Stimulated activated CD4-positive, alpha-beta T cell treated with anti-CD3 and anti-CD28 coated beads, Interleukin-1b, Interleukin-23, amount 100 ng/mL, for 24 hours (primary cell): ENCODE data around the gene PLPP1.

Experiments used
- DNase-seq, 4 experiments: peaks; one replicate each; pipeline ENCODE4 v3.0.0-alpha.2; 2020; ENCODE audit warnings: low read depth in 4 of 4, low spot score in 1 of 4

The PLPP1 gene

GRCh38 chr5:55450050-55450765 lies 84.6 kb downstream of the PLPP1 start:
- DNase-seq, result no peak

- no peak for DNase-seq
Observed at GRCh38 chr5:55446640-55447351, 88.0 kb downstream of the PLPP1 start.

- no peak for DNase-seq
Observed at GRCh38 chr5:55445791-55446190, 89.0 kb downstream of the PLPP1 start.

DNA sequence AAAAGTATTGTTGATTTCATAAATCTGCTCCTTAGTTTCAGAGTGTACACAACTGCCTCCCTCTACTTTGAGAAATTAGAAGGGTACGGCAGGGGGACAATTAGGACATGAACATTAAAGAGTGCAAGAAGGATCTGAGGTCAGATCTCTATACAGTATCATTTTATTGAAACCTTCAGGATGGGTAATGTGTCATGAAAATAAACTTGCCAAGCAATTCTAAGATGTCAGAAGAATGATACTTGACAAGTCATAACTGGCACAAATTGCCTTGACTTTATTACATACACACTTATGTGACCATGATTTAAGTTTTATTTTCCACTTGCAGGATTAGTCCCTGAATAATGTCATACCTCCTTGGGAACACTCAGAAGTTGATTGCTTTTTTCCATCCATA lies 92.8 kb downstream of the PLPP1 start:
- DNase-seq, result no peak

DNA sequence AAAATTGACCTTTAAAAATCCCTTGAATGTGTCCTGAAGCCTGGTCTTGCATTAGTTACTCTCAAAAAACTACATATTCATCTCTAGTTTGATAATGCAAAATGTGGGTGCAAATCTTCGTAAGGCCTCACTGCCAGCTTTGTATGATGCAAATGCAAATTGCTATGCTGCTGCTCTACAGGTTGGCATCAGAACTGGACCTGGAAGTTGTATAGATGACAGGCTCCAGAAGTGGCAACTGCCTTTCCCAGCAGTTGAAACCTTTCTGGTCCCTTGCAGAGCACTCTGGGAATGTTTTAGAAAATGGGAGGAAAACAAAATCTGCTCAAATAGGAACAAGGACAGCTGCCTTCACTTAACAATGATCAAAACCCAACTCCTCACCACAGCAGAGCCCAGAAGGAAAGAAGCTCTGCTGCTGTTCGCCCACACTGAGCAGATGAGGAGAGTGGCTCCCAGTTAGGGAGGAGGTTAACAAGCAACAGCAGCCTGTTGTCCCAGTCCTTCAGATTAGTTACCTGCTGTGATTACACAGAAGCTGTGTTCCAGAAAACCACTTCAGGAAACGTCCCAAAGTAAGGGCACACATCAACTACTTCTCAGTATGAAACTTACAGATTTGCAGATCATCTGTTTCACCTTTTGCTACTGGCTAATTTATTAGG lies 93.5 kb downstream of the PLPP1 start:
- no peak for DNase-seq

GRCh38 chr5:55440188-55440646 lies 94.5 kb downstream of the PLPP1 start:
- peak in 1 of 4 experiments; percentile 13 for DNase-seq

DNA sequence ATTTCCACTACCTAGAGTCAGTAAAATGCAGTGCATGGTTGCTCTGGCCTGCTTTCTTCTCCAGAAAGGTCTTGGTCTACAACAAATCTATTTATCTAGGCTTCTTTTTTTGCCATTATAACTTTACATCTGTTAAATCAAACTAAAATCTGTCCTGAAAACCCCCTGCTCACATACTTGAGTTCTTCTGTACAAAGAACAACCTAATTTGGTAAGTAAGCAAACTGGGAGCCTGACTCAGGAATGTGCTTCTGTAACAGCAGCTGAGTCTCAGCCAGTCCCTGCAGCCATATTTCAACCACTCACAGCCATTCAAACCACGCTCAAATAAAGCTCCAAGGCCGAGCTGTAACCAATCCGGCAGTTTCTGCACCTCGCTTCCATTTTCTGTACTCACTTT lies 95.8 kb downstream of the PLPP1 start:
- no peak for DNase-seq

DNA sequence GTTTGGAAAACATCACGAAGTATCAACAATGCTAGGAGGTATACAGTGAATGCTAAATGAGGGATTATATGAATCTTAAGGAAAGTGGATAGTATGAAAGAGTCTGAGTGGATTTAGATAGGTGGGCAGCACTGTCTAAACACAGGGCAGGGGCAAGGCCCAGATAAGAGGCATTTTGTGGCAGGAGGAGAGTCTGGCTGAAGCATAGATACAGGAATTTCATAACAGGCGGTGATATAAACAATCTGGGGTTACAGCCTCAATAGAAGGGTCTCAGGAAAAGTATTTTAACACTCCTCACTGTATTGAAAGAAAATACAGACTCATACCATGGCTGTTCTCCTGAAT lies 96.9 kb downstream of the PLPP1 start:
- DNase-seq, result no peak

GRCh38 chr5:55437452-55437851 lies 97.3 kb downstream of the PLPP1 start:
- no peak for DNase-seq

- DNase-seq, result no peak
Observed at GRCh38 chr5:55432549-55432948, 102.2 kb downstream of the PLPP1 start.

- no peak for DNase-seq
Observed at GRCh38 chr5:55429613-55430253, 105.0 kb downstream of the PLPP1 start.

DNA sequence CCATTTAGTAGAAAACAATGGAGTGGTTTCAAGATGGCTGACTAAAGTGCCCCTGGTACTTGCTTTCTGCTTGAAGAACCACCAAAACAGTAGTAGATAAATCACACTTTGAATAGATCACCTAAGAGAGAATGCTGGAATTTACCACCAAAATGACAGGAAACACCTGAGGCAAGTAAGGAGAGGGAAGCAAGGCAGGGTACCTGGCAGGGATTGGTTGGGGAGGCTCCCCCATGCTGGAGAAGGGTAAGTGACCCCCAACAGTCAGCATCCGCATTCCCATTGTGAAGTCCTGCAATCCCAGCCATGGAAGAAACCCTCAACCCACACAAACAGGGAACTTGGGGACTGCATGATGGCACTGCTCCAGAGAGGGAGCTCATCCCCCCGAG lies 105.5 kb downstream of the PLPP1 start:
- no peak for DNase-seq

DNA sequence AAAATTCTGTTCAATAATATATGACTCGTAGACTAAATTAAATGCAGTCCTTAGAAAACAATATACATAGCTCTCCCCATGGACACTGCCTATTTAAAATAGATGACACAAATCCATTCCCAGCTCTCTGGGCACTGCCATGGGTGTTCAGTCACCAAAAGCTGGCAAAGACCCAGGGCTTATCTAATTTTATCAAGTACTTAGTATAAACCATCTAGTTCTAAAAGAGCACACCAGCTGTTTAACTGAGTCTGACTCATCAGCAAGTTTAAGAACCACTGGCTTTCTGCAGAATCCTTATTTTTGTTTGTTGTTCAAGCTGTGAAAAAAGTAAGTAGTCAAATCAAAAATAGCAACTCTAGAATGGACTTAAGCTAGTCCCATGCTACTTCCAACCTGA lies 107.6 kb downstream of the PLPP1 start:
- no peak for DNase-seq

GRCh38 chr5:55426455-55426854 lies 108.3 kb downstream of the PLPP1 start:
- DNase-seq, result no peak

GRCh38 chr5:55421074-55421529 lies 113.7 kb downstream of the PLPP1 start:
- no peak for DNase-seq

DNA sequence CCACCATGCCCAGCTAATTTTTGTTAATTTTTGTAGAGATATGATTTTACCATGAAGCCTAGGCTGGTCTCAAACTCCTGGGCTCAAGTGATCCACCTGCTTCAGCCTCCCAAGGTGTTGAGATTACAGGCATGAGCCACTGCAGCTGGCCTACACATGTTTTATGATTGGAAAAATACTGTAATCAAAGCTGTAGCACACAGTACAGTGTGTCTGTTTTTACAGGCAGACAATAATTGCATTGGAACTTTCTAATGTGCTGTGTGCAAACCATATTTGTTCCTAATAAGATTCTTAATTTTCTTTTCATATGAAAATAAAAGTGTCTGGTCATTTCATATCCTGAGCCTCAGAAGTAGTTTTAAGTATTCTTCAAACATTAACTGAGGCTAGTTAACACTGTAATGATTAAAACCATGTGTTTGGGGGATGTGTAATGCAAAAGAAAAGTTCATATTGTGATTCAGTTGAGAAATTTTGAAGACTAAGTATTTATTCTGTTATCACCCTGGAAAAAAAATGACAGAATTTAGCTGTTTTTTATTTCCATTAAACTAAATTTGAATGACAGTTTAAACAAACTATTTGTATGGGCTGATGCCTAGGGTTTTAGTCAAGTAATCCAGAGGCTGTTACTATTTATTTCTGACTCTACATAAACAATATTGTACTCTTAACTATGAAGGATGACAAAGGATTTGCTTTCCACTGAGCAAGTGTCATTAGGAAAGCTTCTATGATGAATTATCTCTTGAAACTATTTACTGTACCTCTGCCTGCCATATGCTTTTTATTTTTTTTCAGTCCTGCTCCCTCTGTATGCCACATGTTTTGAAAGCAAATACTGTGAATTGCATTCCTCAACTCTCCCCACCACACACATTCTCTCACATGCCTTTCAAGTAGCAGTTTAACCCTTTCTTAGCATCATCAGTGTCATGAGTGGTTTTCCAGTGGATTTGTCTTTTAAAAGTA lies 115.5 kb downstream of the PLPP1 start:
- no peak for DNase-seq

GRCh38 chr5:55416306-55416705 lies 118.5 kb downstream of the PLPP1 start:
- DNase-seq, result no peak

GRCh38 chr5:55415071-55415470 lies 119.7 kb downstream of the PLPP1 start:
- no peak for DNase-seq

- no peak for DNase-seq
Observed at GRCh38 chr5:55413644-55414043, 121.1 kb downstream of the PLPP1 start.

GRCh38 chr5:55411876-55412275 lies 122.9 kb downstream of the PLPP1 start:
- no peak for DNase-seq

DNA sequence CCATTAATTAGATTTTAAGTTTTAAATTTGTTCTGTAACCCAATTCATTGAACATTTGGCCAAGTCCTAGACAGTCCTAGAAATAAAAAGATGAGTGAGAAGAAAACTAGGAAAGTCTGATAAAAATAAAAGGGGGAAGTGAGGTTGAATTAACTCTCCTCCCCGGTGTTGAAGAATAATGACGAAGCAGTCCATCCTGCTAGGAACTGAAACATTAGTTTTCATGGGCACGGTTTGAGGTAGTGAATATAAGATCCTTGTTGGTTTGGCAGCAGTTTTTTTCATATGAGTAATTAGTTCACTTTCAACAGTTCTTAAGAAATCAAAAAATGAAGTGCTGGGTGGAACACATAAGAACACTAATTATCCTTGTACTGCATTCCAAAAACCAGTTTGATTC lies 123.9 kb downstream of the PLPP1 start:
- no peak for DNase-seq
